Measurements from ENCODE around the gene MYO1F.
"Not testable (repeated sequence)": the region's sequence is repeated elsewhere in the genome, so short reads cannot be mapped to it uniquely, and the experiment has no call there.

MYO1F gene

DNA sequence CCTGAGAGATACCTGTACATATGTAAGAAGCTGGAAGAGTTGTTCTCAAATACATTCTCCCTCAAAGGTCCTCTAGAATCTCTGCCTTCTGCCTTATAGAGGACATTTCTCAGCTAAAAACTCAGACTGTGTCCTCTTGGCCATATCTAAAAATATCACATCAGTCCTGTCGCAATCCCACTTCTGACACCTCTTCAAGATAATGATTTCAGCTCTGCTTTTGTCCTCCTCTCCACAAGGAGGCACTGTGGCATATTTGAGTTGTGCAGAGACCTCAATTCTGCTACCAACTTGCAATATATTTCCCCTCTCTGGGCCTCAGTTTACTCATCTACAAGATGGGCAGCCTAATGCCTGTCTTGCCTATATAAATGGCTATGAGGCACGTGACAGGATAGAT is 16.7 kb upstream of the MYO1F start:
- Histone ChIP-seq H3K4me1 (ENCODE audit: control insufficient read depth, insufficient read depth, low read length) (peaks cover 7% of the 10 kb centered on the region), H3K27ac (ENCODE audit: low read depth, low read length) (no peak overlapping the region), H3K4me3 (ENCODE audit: low read length) (no peak overlapping the region), H3K27me3 (ENCODE audit: control insufficient read depth, insufficient read depth, low read length) (no peaks in the 10 kb centered on the region), H3K36me3 (ENCODE audit: control insufficient read depth, insufficient read depth, low read length) (no peaks in the 10 kb centered on the region), H3K9ac (ENCODE audit: low read length) (no peak overlapping the region)

DNA sequence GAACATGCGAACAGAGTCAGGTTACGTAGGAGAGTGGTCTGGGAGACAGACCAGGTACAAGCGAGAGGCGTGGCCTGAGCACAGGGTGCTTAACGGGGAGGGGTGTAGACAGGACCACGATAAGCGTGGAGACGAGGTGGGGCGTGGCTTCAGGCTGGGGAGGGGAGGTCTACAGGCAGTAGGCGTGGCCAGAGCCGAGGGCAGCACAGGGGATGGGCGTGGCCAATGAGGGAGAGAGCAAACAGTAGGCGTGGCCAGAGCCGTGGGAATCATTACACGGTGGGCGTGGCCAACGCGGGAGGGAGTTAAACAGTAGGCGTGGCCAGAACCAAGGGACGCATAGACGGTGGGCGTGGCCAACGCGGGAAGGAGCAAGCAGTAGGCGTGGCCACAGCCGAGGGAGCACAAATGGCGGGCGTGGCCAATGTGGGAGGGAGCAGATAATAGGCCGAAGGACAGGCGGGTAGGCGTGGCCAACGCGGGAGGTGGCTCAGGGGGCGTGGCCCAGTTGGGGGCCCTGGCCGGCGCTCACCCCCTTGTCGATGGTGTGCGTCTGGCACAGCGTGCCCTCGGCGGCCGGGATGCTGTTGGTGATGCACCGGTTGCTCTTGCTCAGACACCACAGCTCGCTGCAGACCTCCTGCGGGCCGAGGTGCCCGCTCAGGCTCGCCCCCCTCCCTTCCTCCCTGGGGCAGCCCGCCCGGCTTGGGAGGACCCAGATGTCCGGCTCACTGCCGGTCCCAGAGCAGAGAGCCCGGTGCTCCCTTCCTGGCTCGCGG is 15.2 kb upstream of the MYO1F start:
- Histone ChIP-seq H3K27ac (ENCODE audit: low read depth, low read length) (no peak overlapping the region), H3K4me3 (ENCODE audit: low read length) (peak overlapping the region; percentile 46), H3K9ac (ENCODE audit: low read length) (no peak overlapping the region), H3K4me1 (ENCODE audit: control insufficient read depth, insufficient read depth, low read length) (peaks cover 7% of the 10 kb centered on the region), H3K36me3 (ENCODE audit: control insufficient read depth, insufficient read depth, low read length) (no peaks in the 10 kb centered on the region), H3K27me3 (ENCODE audit: control insufficient read depth, insufficient read depth, low read length) (no peaks in the 10 kb centered on the region)

DNA sequence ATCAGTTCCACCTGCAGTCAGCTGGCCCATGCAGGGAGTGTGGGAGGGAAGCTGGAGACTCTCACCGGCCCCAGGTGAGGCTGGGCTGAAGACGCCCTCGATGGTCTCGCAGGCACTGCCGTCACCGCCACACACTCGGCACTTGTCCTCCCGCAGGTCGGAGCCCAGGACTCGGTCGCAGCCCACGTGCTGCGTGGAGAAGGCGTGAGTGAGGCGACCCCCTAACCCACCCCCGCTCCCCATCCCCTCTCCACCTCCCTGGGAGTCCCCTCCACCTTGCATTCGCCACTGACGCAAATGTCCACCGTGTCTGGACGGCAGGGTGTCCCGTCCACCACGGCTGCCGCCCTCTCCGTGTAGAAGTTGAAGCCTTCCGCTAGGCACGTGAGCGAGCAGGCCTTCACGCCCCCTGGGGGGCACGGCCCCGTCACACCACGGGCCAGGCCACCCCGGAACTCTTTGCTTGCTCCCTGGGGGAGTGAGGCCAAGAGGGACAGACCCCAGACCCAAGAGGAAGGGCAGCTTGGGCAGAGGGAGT is 12.0 kb upstream of the MYO1F start:
- H3K36me3 ChIP-seq (ENCODE audit: control insufficient read depth, insufficient read depth, low read length) = no peaks in the 10 kb centered on the region
- H3K27ac ChIP-seq (ENCODE audit: low read depth, low read length) = no peak overlapping the region
- no peak overlapping the region for H3K9ac ChIP-seq (ENCODE audit: low read length)
- no peak overlapping the region for H3K4me3 ChIP-seq (ENCODE audit: low read length)
- H3K27me3 ChIP-seq (ENCODE audit: control insufficient read depth, insufficient read depth, low read length) = no peaks in the 10 kb centered on the region
- H3K4me1 ChIP-seq (ENCODE audit: control insufficient read depth, insufficient read depth, low read length) = peaks cover 7% of the 10 kb centered on the region

DNA sequence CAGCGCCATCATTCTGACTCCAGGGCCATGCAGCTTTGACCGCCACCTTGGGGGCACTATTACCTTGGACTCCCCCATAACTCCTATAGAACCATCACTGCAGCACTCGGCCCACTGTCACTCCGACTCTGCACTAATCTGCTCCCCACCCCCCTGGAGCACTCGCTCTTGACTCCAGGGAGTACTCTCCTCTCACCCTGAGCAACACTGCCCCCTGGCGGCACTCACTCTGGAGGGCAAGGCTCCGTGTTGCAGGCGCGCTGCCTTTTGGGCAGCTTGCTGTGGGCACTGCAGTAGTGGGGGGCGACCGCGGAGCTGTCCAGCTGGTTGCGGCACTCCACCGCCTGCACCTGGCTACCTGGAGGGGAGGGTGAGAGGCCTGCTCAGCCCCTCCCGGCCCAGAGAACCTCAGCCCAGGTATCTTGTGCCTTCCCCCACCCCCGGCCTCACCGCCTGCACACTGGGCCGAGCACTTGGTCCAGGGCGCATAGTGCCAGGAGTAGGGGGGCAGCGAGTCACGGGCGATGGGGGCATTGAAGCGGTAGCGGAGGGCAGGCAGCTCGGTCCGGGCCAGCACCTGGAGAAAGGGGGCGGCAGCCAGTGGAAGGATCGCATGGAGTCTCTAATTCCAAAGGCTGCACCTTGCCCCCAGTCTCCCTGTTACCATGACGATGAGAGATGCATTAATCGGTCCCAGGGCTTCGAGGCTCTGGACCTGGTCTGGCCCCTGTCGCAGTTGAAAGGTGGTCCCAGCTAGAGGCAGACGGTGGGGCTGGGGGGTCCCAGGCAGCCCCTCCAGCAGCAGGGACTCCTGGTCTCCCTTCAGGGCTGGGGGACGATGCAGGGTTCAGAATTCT is 8.9 kb upstream of the MYO1F start:
- Histone ChIP-seq H3K4me3 (ENCODE audit: low read length) (no peak overlapping the region), H3K9ac (ENCODE audit: low read length) (no peak overlapping the region), H3K27me3 (ENCODE audit: control insufficient read depth, insufficient read depth, low read length) (no peaks in the 10 kb centered on the region), H3K36me3 (ENCODE audit: control insufficient read depth, insufficient read depth, low read length) (no peaks in the 10 kb centered on the region), H3K27ac (ENCODE audit: low read depth, low read length) (no peak overlapping the region), H3K4me1 (ENCODE audit: control insufficient read depth, insufficient read depth, low read length) (no peaks in the 10 kb centered on the region)

DNA sequence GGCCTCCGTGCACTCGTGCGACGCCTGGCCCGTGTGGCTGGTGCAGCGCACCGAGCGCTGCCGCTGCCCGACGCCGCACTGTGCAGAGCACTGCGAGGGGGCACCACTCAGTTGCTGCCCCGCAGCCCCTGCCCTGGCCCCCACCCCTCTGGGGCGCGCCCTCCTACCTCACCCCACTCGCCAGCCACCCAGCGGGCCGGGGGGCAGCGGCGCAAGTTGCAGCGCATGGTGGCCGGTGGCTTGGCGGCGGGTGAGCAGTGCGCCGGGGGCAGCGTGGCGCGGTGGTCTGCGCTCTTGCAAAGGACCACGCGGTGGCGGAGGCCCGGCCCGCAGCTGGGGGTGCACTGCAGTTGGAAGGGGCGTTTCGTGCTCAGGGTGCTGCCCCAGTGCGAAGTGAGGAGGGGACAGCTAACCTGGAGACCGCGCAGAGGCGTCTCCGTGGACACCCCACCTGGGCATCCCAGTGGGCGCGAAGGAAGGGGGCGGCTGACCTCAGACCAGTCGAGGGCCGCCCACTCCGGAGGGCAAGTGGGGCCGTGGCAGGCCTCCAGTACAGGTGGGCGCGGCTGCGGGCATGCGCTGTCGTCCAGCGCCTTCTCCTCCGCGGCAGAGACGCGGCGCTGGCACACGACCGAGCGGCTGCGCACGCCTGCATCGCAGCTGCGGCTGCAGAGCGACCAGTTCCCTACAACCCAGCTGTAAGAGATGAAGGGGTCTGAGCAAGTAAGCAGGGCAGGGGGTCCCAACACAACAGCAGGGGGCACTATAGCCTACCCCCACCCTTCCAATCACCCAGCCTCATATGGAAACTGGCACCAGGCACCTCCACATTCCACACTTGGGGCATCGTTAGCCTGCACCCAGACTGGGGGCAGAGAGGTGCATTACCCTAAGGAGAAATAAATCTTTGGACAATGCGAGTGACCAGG is 8.0 kb upstream of the MYO1F start:
- H3K27me3 ChIP-seq (ENCODE audit: control insufficient read depth, insufficient read depth, low read length) = no peaks in the 10 kb centered on the region
- H3K27ac ChIP-seq (ENCODE audit: low read depth, low read length) = no peak overlapping the region
- no peaks in the 10 kb centered on the region for H3K36me3 ChIP-seq (ENCODE audit: control insufficient read depth, insufficient read depth, low read length)
- H3K9ac ChIP-seq (ENCODE audit: low read length) = no peak overlapping the region
- H3K4me3 ChIP-seq (ENCODE audit: low read length) = no peak overlapping the region
- H3K4me1 ChIP-seq (ENCODE audit: control insufficient read depth, insufficient read depth, low read length) = no peaks in the 10 kb centered on the region

DNA sequence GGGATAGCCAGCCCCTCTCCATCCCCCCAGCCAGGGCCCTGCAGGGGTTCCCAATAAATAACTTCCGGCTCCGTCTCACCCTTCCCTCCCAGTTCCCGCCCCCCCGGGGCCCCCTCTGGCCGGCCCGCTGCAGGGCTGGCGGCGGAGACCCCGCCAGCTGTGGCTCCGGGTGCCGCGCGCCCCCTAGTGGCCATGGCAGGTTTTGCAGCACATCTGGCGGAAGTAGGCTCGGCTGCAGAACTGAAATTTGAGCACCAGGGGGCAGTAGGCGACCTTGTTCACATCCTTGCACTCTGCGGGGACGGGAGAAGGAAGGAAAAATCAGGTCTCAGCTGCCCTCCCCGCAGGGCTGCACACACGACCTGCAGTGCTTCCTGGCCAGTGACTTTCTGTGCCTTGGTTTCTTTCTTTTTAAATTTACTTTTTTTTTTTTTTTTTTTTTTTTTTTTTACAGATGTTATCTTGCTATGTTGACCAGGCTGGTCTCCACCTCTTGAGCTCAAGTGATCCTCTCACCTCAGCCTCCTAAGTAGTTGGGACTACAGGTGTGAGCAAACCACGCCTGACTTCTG is 3.6 kb upstream of the MYO1F start:
- Histone ChIP-seq H3K9ac (ENCODE audit: low read length) (no peak overlapping the region), H3K27me3 (ENCODE audit: control insufficient read depth, insufficient read depth, low read length) (peaks cover 9% of the 10 kb centered on the region), H3K4me1 (ENCODE audit: control insufficient read depth, insufficient read depth, low read length) (no peaks in the 10 kb centered on the region), H3K4me3 (ENCODE audit: low read length) (no peak overlapping the region), H3K36me3 (ENCODE audit: control insufficient read depth, insufficient read depth, low read length) (no peaks in the 10 kb centered on the region), H3K27ac (ENCODE audit: low read depth, low read length) (no peak overlapping the region)

DNA sequence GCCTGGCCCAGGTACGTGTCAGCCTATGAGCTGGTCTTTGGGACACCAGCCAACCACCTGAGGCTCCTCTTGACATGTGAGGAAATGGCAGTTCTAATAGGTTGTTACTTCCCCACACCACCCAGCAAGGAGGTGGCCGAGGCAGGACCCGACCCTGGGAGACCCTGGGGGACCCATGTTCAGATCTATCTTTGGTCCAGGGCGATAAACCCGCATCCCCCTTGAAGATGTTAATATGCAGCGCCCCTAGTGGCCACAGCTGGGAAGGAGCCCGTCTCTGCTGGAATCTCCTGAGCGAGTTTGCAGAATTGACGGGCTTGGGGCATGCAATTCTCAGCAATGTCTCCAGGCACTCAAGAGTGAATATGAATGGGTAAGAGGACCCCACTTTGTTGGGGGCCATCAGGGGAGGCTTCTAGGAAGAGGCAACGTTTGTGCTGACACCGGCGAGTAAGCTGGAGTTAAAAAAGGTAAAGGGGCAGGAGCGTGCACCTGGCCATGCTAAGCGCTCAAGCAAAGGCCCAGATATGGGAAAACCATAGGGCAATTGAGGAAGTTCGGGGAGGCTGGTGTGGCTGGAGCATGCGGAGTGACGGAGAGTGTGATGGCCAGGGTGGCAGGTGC is 1.5 kb upstream of the MYO1F start:
- Histone ChIP-seq H3K27ac (ENCODE audit: low read depth, low read length) (no peak overlapping the region), H3K4me1 (ENCODE audit: control insufficient read depth, insufficient read depth, low read length) (no peaks in the 10 kb centered on the region), H3K4me3 (ENCODE audit: low read length) (no peak overlapping the region), H3K36me3 (ENCODE audit: control insufficient read depth, insufficient read depth, low read length) (no peaks in the 10 kb centered on the region), H3K9ac (ENCODE audit: low read length) (no peak overlapping the region), H3K27me3 (ENCODE audit: control insufficient read depth, insufficient read depth, low read length) (peaks cover 9% of the 10 kb centered on the region)

DNA sequence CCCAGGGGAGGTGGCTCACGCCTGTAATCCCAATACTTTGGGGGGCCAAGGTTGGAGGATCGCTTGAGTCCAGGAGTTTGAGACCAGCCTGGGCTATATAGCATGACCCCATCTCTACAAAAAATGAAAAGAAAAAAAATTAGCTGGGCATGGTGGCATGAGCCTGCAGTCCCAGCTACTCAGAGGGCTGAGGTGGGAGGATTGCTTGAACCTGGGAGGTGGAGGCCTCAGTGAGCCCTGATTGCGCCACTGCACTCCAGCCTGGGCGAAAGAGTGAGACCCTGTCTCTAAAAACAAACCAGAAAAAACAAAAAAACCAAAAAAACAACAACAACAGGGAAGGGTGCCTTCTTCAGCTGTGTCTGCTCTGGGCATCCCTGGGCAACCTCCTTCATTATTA is 499 bp upstream of the MYO1F start:
- Histone ChIP-seq H3K36me3 (ENCODE audit: control insufficient read depth, insufficient read depth, low read length) (no peaks in the 10 kb centered on the region), H3K9ac (ENCODE audit: low read length) (no peak overlapping the region), H3K4me1 (ENCODE audit: control insufficient read depth, insufficient read depth, low read length) (no peaks in the 10 kb centered on the region), H3K27ac (ENCODE audit: low read depth, low read length) (no peak overlapping the region), H3K27me3 (ENCODE audit: control insufficient read depth, insufficient read depth, low read length) (peaks cover 9% of the 10 kb centered on the region), H3K4me3 (ENCODE audit: low read length) (no peak overlapping the region)

DNA sequence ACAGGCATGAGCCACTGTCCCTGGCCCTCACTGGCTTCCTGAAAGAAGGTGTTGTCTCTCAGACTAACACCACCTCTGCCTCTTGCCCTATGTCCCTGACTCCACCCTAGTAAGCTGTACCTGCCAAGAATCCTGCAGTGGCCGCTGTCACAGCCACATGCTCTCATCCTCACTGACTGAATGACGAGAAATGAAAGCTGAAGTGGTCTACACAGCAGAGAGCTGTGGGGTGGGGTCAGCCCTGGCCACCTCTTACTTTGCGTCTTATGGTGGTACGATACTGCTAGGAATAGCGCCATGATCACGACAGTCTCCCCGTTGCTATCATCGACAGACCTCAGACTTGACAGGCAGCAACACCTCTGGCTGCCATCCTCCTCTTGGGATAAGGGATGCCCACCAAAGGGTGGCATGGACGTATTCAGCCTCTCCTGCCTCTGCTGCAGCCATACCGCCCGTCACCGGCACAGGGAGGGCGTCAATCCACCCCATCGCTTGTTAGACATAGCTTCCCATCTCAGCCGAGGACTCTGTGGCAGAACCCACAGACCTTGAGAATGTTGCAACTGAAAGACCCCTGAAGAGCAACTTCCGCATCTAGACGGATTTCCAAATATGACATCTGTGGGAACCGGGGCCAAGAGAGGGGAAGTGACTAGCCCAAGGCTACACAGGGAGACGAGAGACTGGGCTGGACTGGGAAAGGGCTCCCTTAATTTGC is 809 bp downstream of the MYO1F start:
- Histone ChIP-seq H3K27me3 (ENCODE audit: control insufficient read depth, insufficient read depth, low read length) (peaks cover 9% of the 10 kb centered on the region), H3K4me1 (ENCODE audit: control insufficient read depth, insufficient read depth, low read length) (no peaks in the 10 kb centered on the region), H3K36me3 (ENCODE audit: control insufficient read depth, insufficient read depth, low read length) (no peaks in the 10 kb centered on the region), H3K27ac (ENCODE audit: low read depth, low read length) (no peak overlapping the region), H3K9ac (ENCODE audit: low read length) (peak overlapping the region; percentile 59), H3K4me3 (ENCODE audit: low read length) (peak overlapping the region; percentile 42)

DNA sequence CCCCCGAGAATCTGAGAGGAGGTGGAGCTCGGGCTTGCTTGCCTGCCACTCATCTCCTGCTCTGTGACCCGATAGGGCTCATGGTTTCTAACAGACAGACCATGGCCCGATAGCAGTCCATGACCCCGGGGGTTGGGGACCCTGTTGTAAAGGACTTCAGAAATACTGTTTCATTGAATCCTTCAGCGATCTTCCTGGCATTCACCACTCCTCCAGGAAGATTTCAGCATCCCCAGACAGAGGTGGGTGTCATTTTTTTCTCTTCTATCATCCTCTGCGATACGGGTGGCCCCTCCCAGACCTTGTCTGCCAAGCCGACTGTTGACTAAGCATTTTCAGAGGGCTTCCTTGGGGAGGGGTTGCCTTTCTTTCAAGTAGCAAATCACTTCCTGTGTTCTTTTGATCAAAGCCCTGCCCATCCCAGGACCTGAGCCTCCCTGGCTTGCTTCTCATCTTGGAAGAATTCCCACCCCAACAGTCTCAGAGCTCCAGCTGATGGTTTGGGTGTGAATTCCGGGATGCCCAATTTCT is 1.7 kb downstream of the MYO1F start:
- Histone ChIP-seq H3K4me3 (ENCODE audit: low read length) (peak overlapping the region; percentile 41), H3K27me3 (ENCODE audit: control insufficient read depth, insufficient read depth, low read length) (peaks cover 9% of the 10 kb centered on the region), H3K4me1 (ENCODE audit: control insufficient read depth, insufficient read depth, low read length) (no peaks in the 10 kb centered on the region), H3K36me3 (ENCODE audit: control insufficient read depth, insufficient read depth, low read length) (no peaks in the 10 kb centered on the region), H3K9ac (ENCODE audit: low read length) (no peak overlapping the region), H3K27ac (ENCODE audit: low read depth, low read length) (no peak overlapping the region)

DNA sequence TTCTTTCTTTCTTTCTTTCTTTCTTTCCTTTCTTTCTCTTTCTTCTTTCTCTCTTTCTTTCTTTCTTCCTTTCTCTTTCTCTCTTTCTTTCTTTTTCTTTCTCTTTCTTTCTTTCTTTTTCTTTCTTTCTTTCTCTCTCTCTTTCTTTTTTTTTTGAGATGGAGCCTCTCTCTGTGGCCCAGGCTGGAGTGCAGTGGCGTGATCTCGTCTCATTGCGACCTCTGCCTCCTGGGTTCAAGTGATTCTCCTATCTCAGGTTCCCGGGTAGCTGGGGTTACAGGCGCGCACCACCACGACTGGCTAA is 2.7 kb downstream of the MYO1F start:
- not testable (repeated sequence) for H3K36me3 ChIP-seq (ENCODE audit: control insufficient read depth, insufficient read depth, low read length); H3K4me3 ChIP-seq (ENCODE audit: low read length); H3K9ac ChIP-seq (ENCODE audit: low read length); H3K27me3 ChIP-seq (ENCODE audit: control insufficient read depth, insufficient read depth, low read length); H3K27ac ChIP-seq (ENCODE audit: low read depth, low read length); H3K4me1 ChIP-seq (ENCODE audit: control insufficient read depth, insufficient read depth, low read length)
